ENCODE data around the gene TUBB2A.

TUBB2A gene

GRCh38 chr6:3164388-3164787, 7.0 kb upstream of the TUBB2A start:
- Histone ChIP-seq H3K23ac (ENCODE audit: low read length) (no peak overlapping the region), H4K12ac (ENCODE audit: low read depth, low read length) (no peak overlapping the region), H3K14ac (ENCODE audit: low read length) (peak overlapping the region; percentile 80), H3K79me2 (ENCODE audit: control insufficient read depth, insufficient read depth, low read length, poor library complexity) (peaks cover 5% of the 10 kb centered on the region), H3K27me3 (ENCODE audit: insufficient read depth, low read length) (no peaks in the 10 kb centered on the region), H4K91ac (ENCODE audit: low read depth, low read length) (peak overlapping the region; percentile 82), H2BK12ac (ENCODE audit: low read length) (peak overlapping the region; percentile 74), H3K36me3 (ENCODE audit: control insufficient read depth in 1 of 2, insufficient read depth in 2 of 2, low read length in 2 of 2) (no peaks in the 10 kb centered on the region), H3K4ac (ENCODE audit: low read depth, low read length) (no peak overlapping the region), H3K4me3 (ENCODE audit: low read depth, low read length) (no peak overlapping the region), H3K4me2 (ENCODE audit: low read length) (no peak overlapping the region), H3K4me1 (ENCODE audit: control insufficient read depth in 1 of 2, insufficient read depth in 2 of 2, low read length in 2 of 2) (peaks cover 27 to 42% of the 10 kb centered on the region in 2 experiments), H3K9ac (ENCODE audit: low read length) (no peak overlapping the region), H2AK5ac (ENCODE audit: low read length) (peak overlapping the region; percentile 91), H3K79me1 (ENCODE audit: low read length) (peaks cover 39% of the 10 kb centered on the region), H2AFZ (ENCODE audit: insufficient read depth, low read length, poor library complexity) (no peak overlapping the region), H3K9me3 (ENCODE audit: insufficient read depth, low read depth, low read length) (peaks cover 1% of the 10 kb centered on the region), H3K27ac (ENCODE audit: low read depth, low read length) (peak overlapping the region; percentile 99), H2BK120ac (ENCODE audit: insufficient read depth, low read length, poor library complexity) (peak overlapping the region; percentile 68), H3K18ac (ENCODE audit: low read length) (peak overlapping the region; percentile 82), H4K8ac (ENCODE audit: low read depth, low read length) (no peak overlapping the region), H2BK5ac (ENCODE audit: low read depth, low read length, poor library complexity) (peak overlapping the region; percentile 58)
- no CpG with 5 or more reads among the region's 6 CpGs for WGBS (ENCODE audit: extremely low coverage, insufficient coverage, insufficient read length)
- DNase-seq = no peak

- no peaks in the 10 kb centered on the region for H3K36me3 ChIP-seq (ENCODE audit: control insufficient read depth in 1 of 2, insufficient read depth in 2 of 2, low read length in 2 of 2)
- peak overlapping the region; percentile 66 for H3K4me2 ChIP-seq (ENCODE audit: low read length)
- no peak overlapping the region for H2AK5ac ChIP-seq (ENCODE audit: low read length)
- no peak overlapping the region for H4K8ac ChIP-seq (ENCODE audit: low read depth, low read length)
- H3K4ac ChIP-seq (ENCODE audit: low read depth, low read length) = no peak overlapping the region
- no peak overlapping the region for H3K23ac ChIP-seq (ENCODE audit: low read length)
- H3K14ac ChIP-seq (ENCODE audit: low read length) = no peak overlapping the region
- H3K4me1 ChIP-seq (ENCODE audit: control insufficient read depth in 1 of 2, insufficient read depth in 2 of 2, low read length in 2 of 2) = peaks cover 25 to 43% of the 10 kb centered on the region in 2 experiments
- no peak overlapping the region for H3K18ac ChIP-seq (ENCODE audit: low read length)
- no peak overlapping the region for H2BK5ac ChIP-seq (ENCODE audit: low read depth, low read length, poor library complexity)
- no peak overlapping the region for H4K12ac ChIP-seq (ENCODE audit: low read depth, low read length)
- no peak overlapping the region for H3K4me3 ChIP-seq (ENCODE audit: low read depth, low read length)
- H3K79me2 ChIP-seq (ENCODE audit: control insufficient read depth, insufficient read depth, low read length, poor library complexity) = peaks cover 5% of the 10 kb centered on the region
- no peaks in the 10 kb centered on the region for H3K27me3 ChIP-seq (ENCODE audit: insufficient read depth, low read length)
- peak overlapping the region; percentile 40 for H2BK120ac ChIP-seq (ENCODE audit: insufficient read depth, low read length, poor library complexity)
- no peak overlapping the region for H2AFZ ChIP-seq (ENCODE audit: insufficient read depth, low read length, poor library complexity)
- H2BK12ac ChIP-seq (ENCODE audit: low read length) = no peak overlapping the region
- no peak overlapping the region for H3K9ac ChIP-seq (ENCODE audit: low read length)
- WGBS (ENCODE audit: extremely low coverage, insufficient coverage, insufficient read length) = no CpG with 5 or more reads among the region's 13 CpGs
- DNase-seq = peak; percentile 42 to 65
- peaks cover 1% of the 10 kb centered on the region for H3K9me3 ChIP-seq (ENCODE audit: insufficient read depth, low read depth, low read length)
- H3K79me1 ChIP-seq (ENCODE audit: low read length) = peaks cover 38% of the 10 kb centered on the region
- peak overlapping the region; percentile 57 for H4K91ac ChIP-seq (ENCODE audit: low read depth, low read length)
- peak overlapping the region; percentile 64 for H3K27ac ChIP-seq (ENCODE audit: low read depth, low read length)
Observed at GRCh38 chr6:3163248-3163594, 5.9 kb upstream of the TUBB2A start.

DNA sequence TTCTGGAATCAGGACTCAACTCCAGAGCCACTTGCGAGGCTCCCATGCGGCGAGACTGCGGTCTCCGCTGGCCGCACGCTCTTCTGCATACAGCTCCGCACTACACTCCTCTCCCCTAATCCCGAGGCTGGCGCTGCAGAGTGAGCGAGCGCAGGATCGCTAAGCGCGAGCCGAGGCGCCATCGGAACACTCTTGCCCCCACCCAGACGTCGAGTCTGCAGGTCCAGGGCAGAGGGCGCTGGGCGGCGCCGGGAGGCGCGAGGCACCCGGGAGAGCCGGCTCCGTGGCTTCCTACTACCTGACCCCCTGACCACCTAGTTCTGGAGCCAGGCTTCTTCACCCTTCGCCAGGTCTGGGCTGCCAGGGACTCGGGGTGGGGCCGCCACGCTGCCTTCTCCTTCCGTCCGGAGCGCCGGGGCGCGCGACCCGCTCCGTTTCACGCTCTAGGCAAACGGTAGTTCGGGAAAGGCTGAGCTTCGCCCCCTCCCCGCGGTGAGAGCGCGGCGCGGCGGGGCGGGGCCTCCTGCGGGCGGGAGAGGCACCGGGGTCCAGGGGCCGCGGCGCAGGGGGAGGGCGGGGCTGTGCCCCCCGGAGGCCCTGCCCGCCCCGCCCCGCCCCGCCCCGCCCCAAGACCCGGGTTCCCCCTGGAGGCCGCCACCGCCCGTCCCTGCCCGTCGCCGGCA, 5.4 kb upstream of the TUBB2A start:
- H3K14ac ChIP-seq (ENCODE audit: low read length) = peak overlapping the region; percentile 68
- WGBS (ENCODE audit: extremely low coverage, insufficient coverage, insufficient read length) = no CpG with 5 or more reads among the region's 74 CpGs

DNA sequence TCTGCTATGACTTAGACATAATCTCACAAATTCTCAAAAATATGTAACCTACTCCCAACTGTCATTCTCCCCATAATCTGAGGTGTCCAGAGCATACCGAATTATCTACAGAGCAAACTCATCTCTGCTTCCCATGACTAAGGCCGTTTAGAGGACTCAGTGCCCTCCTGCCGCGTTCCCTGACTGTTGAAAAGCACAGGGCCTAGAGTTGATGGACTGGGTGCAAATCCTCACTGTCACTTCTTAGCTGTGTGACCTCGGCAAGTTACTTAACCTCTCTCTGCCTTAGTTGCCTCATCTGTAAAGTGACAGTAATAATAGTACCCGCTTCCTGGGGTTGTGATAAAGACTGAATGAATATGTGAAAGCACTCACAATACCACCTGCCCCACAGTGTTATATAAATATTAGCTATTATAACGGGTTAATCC, 4.7 kb upstream of the TUBB2A start:
- no peak overlapping the region for H2BK5ac ChIP-seq (ENCODE audit: low read depth, low read length, poor library complexity)
- peaks cover 11% of the 10 kb centered on the region for H3K79me2 ChIP-seq (ENCODE audit: control insufficient read depth, insufficient read depth, low read length, poor library complexity)
- no peaks in the 10 kb centered on the region for H3K27me3 ChIP-seq (ENCODE audit: insufficient read depth, low read length)
- H3K18ac ChIP-seq (ENCODE audit: low read length) = peak overlapping the region; percentile 87
- H3K4me3 ChIP-seq (ENCODE audit: low read depth, low read length) = no peak overlapping the region
- H4K8ac ChIP-seq (ENCODE audit: low read depth, low read length) = no peak overlapping the region
- H3K9ac ChIP-seq (ENCODE audit: low read length) = no peak overlapping the region
- no peak overlapping the region for H3K4ac ChIP-seq (ENCODE audit: low read depth, low read length)
- no peak overlapping the region for H4K12ac ChIP-seq (ENCODE audit: low read depth, low read length)
- WGBS (ENCODE audit: extremely low coverage, insufficient coverage, insufficient read length) = no CpG with 5 or more reads among the region's 7 CpGs
- no peak overlapping the region for H3K14ac ChIP-seq (ENCODE audit: low read length)
- H4K91ac ChIP-seq (ENCODE audit: low read depth, low read length) = peak overlapping the region; percentile 60
- peaks cover 1% of the 10 kb centered on the region for H3K9me3 ChIP-seq (ENCODE audit: insufficient read depth, low read depth, low read length)
- H2BK12ac ChIP-seq (ENCODE audit: low read length) = peak overlapping the region; percentile 37
- peaks cover 42% of the 10 kb centered on the region for H3K79me1 ChIP-seq (ENCODE audit: low read length)
- H3K36me3 ChIP-seq (ENCODE audit: control insufficient read depth in 1 of 2, insufficient read depth in 2 of 2, low read length in 2 of 2) = no peaks in the 10 kb centered on the region
- peak overlapping the region; percentile 90 for H3K4me2 ChIP-seq (ENCODE audit: low read length)
- peak overlapping the region; percentile 41 for H3K27ac ChIP-seq (ENCODE audit: low read depth, low read length)
- no peak overlapping the region for H2BK120ac ChIP-seq (ENCODE audit: insufficient read depth, low read length, poor library complexity)
- no peak overlapping the region for H2AFZ ChIP-seq (ENCODE audit: insufficient read depth, low read length, poor library complexity)
- no peak overlapping the region for H3K23ac ChIP-seq (ENCODE audit: low read length)
- peak; percentile 43 to 54 for DNase-seq
- H3K4me1 ChIP-seq (ENCODE audit: control insufficient read depth in 1 of 2, insufficient read depth in 2 of 2, low read length in 2 of 2) = peaks cover 21 to 36% of the 10 kb centered on the region in 2 experiments
- H2AK5ac ChIP-seq (ENCODE audit: low read length) = peak overlapping the region; percentile 77

More for the DNA sequence above, 5.4 kb upstream of the TUBB2A start:
- Histone ChIP-seq H2BK120ac (ENCODE audit: insufficient read depth, low read length, poor library complexity) (peak overlapping the region; percentile 69), H2AK5ac (ENCODE audit: low read length) (no peak overlapping the region), H4K8ac (ENCODE audit: low read depth, low read length) (peak overlapping the region; percentile 67), H3K4ac (ENCODE audit: low read depth, low read length) (peak overlapping the region; percentile 18), H3K4me3 (ENCODE audit: low read depth, low read length) (peak overlapping the region; percentile 76), H3K79me2 (ENCODE audit: control insufficient read depth, insufficient read depth, low read length, poor library complexity) (peaks cover 6% of the 10 kb centered on the region), H2AFZ (ENCODE audit: insufficient read depth, low read length, poor library complexity) (peak overlapping the region; percentile 30), H4K91ac (ENCODE audit: low read depth, low read length) (peak overlapping the region; percentile 83), H3K18ac (ENCODE audit: low read length) (peak overlapping the region; percentile 64), H3K79me1 (ENCODE audit: low read length) (peaks cover 37% of the 10 kb centered on the region), H3K9ac (ENCODE audit: low read length) (peak overlapping the region; percentile 74), H3K4me2 (ENCODE audit: low read length) (peak overlapping the region; percentile 90), H3K4me1 (ENCODE audit: control insufficient read depth in 1 of 2, insufficient read depth in 2 of 2, low read length in 2 of 2) (peaks cover 22 to 39% of the 10 kb centered on the region in 2 experiments), H4K12ac (ENCODE audit: low read depth, low read length) (peak overlapping the region; percentile 10), H3K36me3 (ENCODE audit: control insufficient read depth in 1 of 2, insufficient read depth in 2 of 2, low read length in 2 of 2) (no peaks in the 10 kb centered on the region), H3K23ac (ENCODE audit: low read length) (no peak overlapping the region), H2BK12ac (ENCODE audit: low read length) (no peak overlapping the region), H2BK5ac (ENCODE audit: low read depth, low read length, poor library complexity) (peak overlapping the region; percentile 78), H3K9me3 (ENCODE audit: insufficient read depth, low read depth, low read length) (peaks cover 1% of the 10 kb centered on the region), H3K27ac (ENCODE audit: low read depth, low read length) (peak overlapping the region; percentile 87), H3K27me3 (ENCODE audit: insufficient read depth, low read length) (no peaks in the 10 kb centered on the region)
- peak; percentile 90 for DNase-seq

All from trophoblast cell (in vitro differentiated cells and primary cell).